K562 (cell line): Measurements from ENCODE around the gene TSPOAP1. TPM values are rescaled to one million over a fixed set of nuclear protein-coding genes. Genes with fewer than 3 reads are reported as not detected.

Experiments used
- ATAC-seq: fragments of 200-7000 bp; cut with Tn5 transposase; 3 replicates; pipeline ENCODE4 v1.9.1; 2020; ENCODE audit warnings: moderate library complexity
- BruUV-seq: library from RNA; stranded (reverse); fragments of 400-500 nt; replicated peaks from 2 replicates; lab custom pipeline; 2021; lab: Mats Ljungman, UMichigan
- CTCF ChIA-PET: fragments of 300-600 bp; formaldehyde crosslinking; extraction: SDS; loops from one replicate; lab custom pipeline; 2021; ENCODE audit warnings: low intra/inter-chr PET ratio; lab: Yijun Ruan, JAX
- POLR2A ChIA-PET: fragments of 300-600, 350-650 bp; sonication (Branson Sonifier 250); formaldehyde crosslinking; extraction: SDS; loops from one replicate; lab custom pipeline; 2021; ENCODE audit warnings: antibody characterized with exemption, inconsistent platforms; lab: Yijun Ruan, JAX
- DNase-seq, 4 experiments: peaks; one replicate each; pipeline versions ENCODE4 v3.0.0 to v3.0.0-alpha.2; 2011 to 2018; ENCODE audit warnings: low spot score in 3 of 4, mixed read lengths in 3 of 4; ENCODE audit errors: extremely low read depth in 1 of 4
- FAIRE-seq: peaks from 2 replicates; lab custom pipeline; 2011; peaks lifted over from hg19 to GRCh38; lab: Jason Lieb, UNC
- H2AFZ ChIP-seq: 2 replicates; pipeline ENCODE4 v1.6.0; 2011; ENCODE audit warnings: low read depth, low read length, control low read depth, inconsistent platforms
- H3K27ac ChIP-seq: fragments of 200-600 bp; 3 replicates; pipeline ENCODE4 v1.8.0; 2011; ENCODE audit warnings: low read depth, mild to moderate bottlenecking, control low read depth, inconsistent platforms, low read length, moderate library complexity, mixed read lengths; ENCODE audit errors: extremely low read depth
- H3K27me3 ChIP-seq, 2 experiments: fragments of 300-600 bp in 1 of 2; 2 replicates in 1 of 2; 3 replicates in 1 of 2; pipeline versions ENCODE4 v1.6.0 to v1.8.0; 2011; ENCODE audit warnings: inconsistent platforms in 2 of 2, low read length in 2 of 2, mild to moderate bottlenecking in 1 of 2, mixed read lengths in 1 of 2, moderate library complexity in 1 of 2; ENCODE audit not compliant: control insufficient read depth in 2 of 2, insufficient read depth in 2 of 2
- H3K36me3 ChIP-seq: fragments of 300-600 bp; 3 replicates; pipeline ENCODE4 v1.8.0; 2011; ENCODE audit warnings: mild to moderate bottlenecking, low read length, inconsistent platforms; ENCODE audit not compliant: control insufficient read depth, insufficient read depth
- H3K4me1 ChIP-seq, 2 experiments: fragments of 200-600 bp in 1 of 2; replicated peaks in 1 of 2; 2 replicates in 1 of 2; 3 replicates in 1 of 2; pipeline versions ENCODE4 v1.5.1 to v1.8.0; 2011; ENCODE audit warnings: inconsistent platforms in 2 of 2, low read length in 2 of 2, mild to moderate bottlenecking in 1 of 2, mixed read lengths in 1 of 2, moderate library complexity in 1 of 2; ENCODE audit not compliant: control insufficient read depth in 2 of 2, insufficient read depth in 2 of 2
- H3K4me2 ChIP-seq: 2 replicates; pipeline ENCODE4 v1.6.1; 2011; ENCODE audit warnings: low read length, control low read depth, inconsistent platforms, mixed read lengths; ENCODE audit not compliant: insufficient read depth
- H3K4me3 ChIP-seq: fragments of 200-600 bp; sonication (generic), shearing (Covaris generic); 2 replicates; pipeline ENCODE4 v1.5.1; 2016; ENCODE audit warnings: control low read depth, inconsistent platforms
- H3K79me2 ChIP-seq: fragments of 200-600 bp; 3 replicates; pipeline ENCODE4 v1.8.0; 2011; ENCODE audit warnings: low read length, inconsistent platforms; ENCODE audit not compliant: control insufficient read depth, insufficient read depth
- H3K9ac ChIP-seq, 2 experiments: 2 replicates each; pipeline versions ENCODE4 v1.6.0 to v1.6.1; 2011; ENCODE audit warnings: low read depth in 2 of 2, low read length in 2 of 2, control low read depth in 1 of 2, inconsistent platforms in 1 of 2, mild to moderate bottlenecking in 1 of 2, mixed read lengths in 1 of 2; ENCODE audit not compliant: insufficient read depth in 1 of 2
- H3K9me1 ChIP-seq: one replicate; pipeline ENCODE4 v1.6.0; 2011; ENCODE audit warnings: inconsistent platforms, mild to moderate bottlenecking, low read length, moderate library complexity; ENCODE audit not compliant: control insufficient read depth, insufficient read depth
- H3K9me3 ChIP-seq: replicated peaks from 2 replicates; pipeline ENCODE4 v1.5.1; 2011; ENCODE audit warnings: low read depth, low read length, inconsistent platforms; ENCODE audit not compliant: control insufficient read depth, insufficient read depth
- H4K20me1 ChIP-seq: replicated peaks from 2 replicates; pipeline ENCODE4 v1.6.1; 2011; ENCODE audit warnings: low read length, inconsistent platforms, mixed read lengths; ENCODE audit not compliant: control insufficient read depth, insufficient read depth
- CUX1 ChIP-seq: fragments of 200-800 bp; sonication (Bioruptor generic); IDR thresholded peaks from 2 replicates; pipeline ENCODE4 v1.6.1; 2016; ENCODE audit warnings: missing genetic modification characterization, missing compliant biosample characterization
- GTF2A2 ChIP-seq: IDR thresholded peaks from 2 replicates; pipeline ENCODE4 v1.6.1; 2016; ENCODE audit warnings: mild to moderate bottlenecking, missing genetic modification characterization, missing compliant biosample characterization
- POLR2AphosphoS5 ChIP-seq: IDR thresholded peaks from 2 replicates; pipeline ENCODE4 v1.6.1; 2011; ENCODE audit warnings: mild to moderate bottlenecking, low read depth, low read length, moderate library complexity; ENCODE audit not compliant: control insufficient read depth, insufficient read depth
- ZNF639 ChIP-seq, 2 experiments: fragments of 200-800 bp in 1 of 2; sonication (Bioruptor generic) in 1 of 2; sonication (generic) in 1 of 2; formaldehyde crosslinking in 1 of 2; IDR thresholded peaks in 1 of 2; conservative IDR thresholded peaks in 1 of 2; 2 replicates each; pipeline versions ENCODE4 v1.5.0 to v1.6.1; 2016 to 2020; ENCODE audit warnings: missing compliant biosample characterization in 1 of 2, missing genetic modification characterization in 1 of 2, missing genetic modification reagents in 1 of 2
- ZNF644 ChIP-seq: fragments of 200-800 bp; sonication (Bioruptor generic); IDR thresholded peaks from 2 replicates; pipeline ENCODE4 v1.6.1; 2016; ENCODE audit warnings: low read depth, missing genetic modification characterization, missing compliant biosample characterization
- WGBS: fragments of 100-300 bp; shearing (Covaris generic); methylation state at CpG from one replicate; pipeline ENCODE4 v1.1.6; 2016; ENCODE audit warnings: low coverage, mixed read lengths; ENCODE audit not compliant: insufficient coverage; ENCODE audit errors: missing lambda C conversion rate; 5-methylcytosine and 5-hydroxymethylcytosine counted together
- in situ Hi-C: fragments of 300-500 bp; cut with MboI; formaldehyde crosslinking; loops from 4 replicates; pipeline ENCODE4 v1.15.0; 2018; ENCODE audit warnings: inconsistent platforms, mixed read lengths
- intact Hi-C: fragments of 100-400 bp; cut with micrococcal nuclease; formaldehyde crosslinking; loops from 2 replicates; pipeline ENCODE4 v1.14.2; 2022
- polyA plus RNA-seq, 8 experiments: library from polyadenylated mRNA; depleted of rRNA in 4 of 8; stranded (reverse) in 5 of 8; unstranded in 3 of 8; fragments of >200 nt; fragmentation: Nextera tagmentation in 2 of 8; fragmentation: Illumina TruSeq in 1 of 8; extraction: Ambion mirVana in 2 of 8; extraction: Trizol in 1 of 8; gene quantifications; 2 replicates each; pipeline versions ENCODE4 v1.2.1 to v1.2.3, GENCODE V29; 2011 to 2014; ENCODE audit warnings: inconsistent platforms in 1 of 8, missing spikeins in 1 of 8
- total RNA-seq, 7 experiments: library from RNA; depleted of rRNA in 6 of 7; stranded (reverse); fragments of >200 nt in 6 of 7; fragmentation: Illumina TruSeq in 2 of 7; extraction: Trizol in 2 of 7; gene quantifications; 2 replicates each; pipeline versions ENCODE4 v1.2.1 to v1.2.3, GENCODE V29; 2011 to 2021; ENCODE audit warnings: low replicate concordance in 1 of 7
- TF ChIP-seq, protein P1 (sequence below), 2 experiments: fragments of 450-650 bp; IDR thresholded peaks; 2 replicates each; pipeline ENCODE4 v1.6.1; 2018; ENCODE audit warnings: mild to moderate bottlenecking in 2 of 2, low read depth in 1 of 2; ENCODE audit not compliant: partially characterized antibody in 2 of 2

Gene TSPOAP1
- total and polyA plus RNA-seq, 9 of the 15 experiments (the other 6 are each of a cell fraction or from before 2014, with no cell fraction given): 0.87 to 3.9 (median 1.8) TPM; not detected in 2

- intact Hi-C loops (loop anchor here (10.0 kb wide), 1 partner anchor 298 kb away; no protein-coding TSS in a partner anchor), in situ Hi-C loops (loop anchor here (5.0 kb wide), 1 partner anchor 81 kb away; the partner anchor contains the start of gene RNF43)
- ChIA-PET CTCF (no interaction called here), POLR2A (interaction anchor here (0.5 to 10.4 kb wide), 15 partner anchors 10 to 294 kb away, joined by 3 to 257 read pairs (median 5); partner anchors contain the start of gene SUPT4H1)
- peak overlapping the region; percentile 91; the same call in 1 of the 2 replicates for H3K4me3 ChIP-seq
- 18% methylated on average over 5 of the region's 5 CpGs for WGBS
- H3K4me2 ChIP-seq: peak overlapping the region; percentile 90
- no peaks in the 10 kb centered on the region for H3K9me1 ChIP-seq
- H3K27ac ChIP-seq: peak overlapping the region; percentile 99
- H3K4me1 ChIP-seq: peaks cover 58 to 75% of the 10 kb centered on the region in 2 experiments
- peak overlapping the region; percentile 16; the same call in 1 of the 2 replicates for H2AFZ ChIP-seq
- peak overlapping the region; percentile 96 to 100 for H3K9ac ChIP-seq
- H3K36me3 ChIP-seq: peaks cover 6% of the 10 kb centered on the region; the same call in 1 of the 3 replicates
- peaks cover 6% of the 10 kb centered on the region for H4K20me1 ChIP-seq
- H3K27me3 ChIP-seq: no peaks in the 10 kb centered on the region
- ATAC-seq: no peak
- no TSS peak for BruUV-seq
- FAIRE-seq: no peak
- H3K9me3 ChIP-seq: no peaks in the 10 kb centered on the region
- peaks cover 96% of the 10 kb centered on the region for H3K79me2 ChIP-seq
- DNase-seq: peak in 1 of 4 experiments; percentile 54
- TF ChIP-seq GTF2A2 (tag) (peak; percentile 2; the same call in 1 of the 2 replicates), CUX1 (CRISPR knock-in tag) (peak; percentile 5; the same call in 1 of the 2 replicates), ZNF644 (tag) (peak; percentile 48; the same call in 1 of the 2 replicates), ZNF639 (CRISPR knock-in tag; conservative IDR thresholded peaks at IDR 0.05 in 1 of 2, IDR thresholded peaks at IDR 0.05 in 1 of 2) (peak in 1 of 2 experiments; percentile 2; a peak in 1 of 4 replicates), POLR2AphosphoS5 (no peak)
- TF ChIP-seq, protein P1, sequence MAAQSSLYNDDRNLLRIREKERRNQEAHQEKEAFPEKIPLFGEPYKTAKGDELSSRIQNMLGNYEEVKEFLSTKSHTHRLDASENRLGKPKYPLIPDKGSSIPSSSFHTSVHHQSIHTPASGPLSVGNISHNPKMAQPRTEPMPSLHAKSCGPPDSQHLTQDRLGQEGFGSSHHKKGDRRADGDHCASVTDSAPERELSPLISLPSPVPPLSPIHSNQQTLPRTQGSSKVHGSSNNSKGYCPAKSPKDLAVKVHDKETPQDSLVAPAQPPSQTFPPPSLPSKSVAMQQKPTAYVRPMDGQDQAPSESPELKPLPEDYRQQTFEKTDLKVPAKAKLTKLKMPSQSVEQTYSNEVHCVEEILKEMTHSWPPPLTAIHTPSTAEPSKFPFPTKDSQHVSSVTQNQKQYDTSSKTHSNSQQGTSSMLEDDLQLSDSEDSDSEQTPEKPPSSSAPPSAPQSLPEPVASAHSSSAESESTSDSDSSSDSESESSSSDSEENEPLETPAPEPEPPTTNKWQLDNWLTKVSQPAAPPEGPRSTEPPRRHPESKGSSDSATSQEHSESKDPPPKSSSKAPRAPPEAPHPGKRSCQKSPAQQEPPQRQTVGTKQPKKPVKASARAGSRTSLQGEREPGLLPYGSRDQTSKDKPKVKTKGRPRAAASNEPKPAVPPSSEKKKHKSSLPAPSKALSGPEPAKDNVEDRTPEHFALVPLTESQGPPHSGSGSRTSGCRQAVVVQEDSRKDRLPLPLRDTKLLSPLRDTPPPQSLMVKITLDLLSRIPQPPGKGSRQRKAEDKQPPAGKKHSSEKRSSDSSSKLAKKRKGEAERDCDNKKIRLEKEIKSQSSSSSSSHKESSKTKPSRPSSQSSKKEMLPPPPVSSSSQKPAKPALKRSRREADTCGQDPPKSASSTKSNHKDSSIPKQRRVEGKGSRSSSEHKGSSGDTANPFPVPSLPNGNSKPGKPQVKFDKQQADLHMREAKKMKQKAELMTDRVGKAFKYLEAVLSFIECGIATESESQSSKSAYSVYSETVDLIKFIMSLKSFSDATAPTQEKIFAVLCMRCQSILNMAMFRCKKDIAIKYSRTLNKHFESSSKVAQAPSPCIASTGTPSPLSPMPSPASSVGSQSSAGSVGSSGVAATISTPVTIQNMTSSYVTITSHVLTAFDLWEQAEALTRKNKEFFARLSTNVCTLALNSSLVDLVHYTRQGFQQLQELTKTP (IDR thresholded peaks at IDR 0.05; ENCODE audit: low read depth in 1 of 2, partially characterized antibody in 2 of 2): no peak
These were observed 8.0 kb upstream of the TSPOAP1 start for GRCh38 chr17:58336456-58337209.
